ENCODE data around the gene MYBPC3.

Gene MYBPC3

DNA sequence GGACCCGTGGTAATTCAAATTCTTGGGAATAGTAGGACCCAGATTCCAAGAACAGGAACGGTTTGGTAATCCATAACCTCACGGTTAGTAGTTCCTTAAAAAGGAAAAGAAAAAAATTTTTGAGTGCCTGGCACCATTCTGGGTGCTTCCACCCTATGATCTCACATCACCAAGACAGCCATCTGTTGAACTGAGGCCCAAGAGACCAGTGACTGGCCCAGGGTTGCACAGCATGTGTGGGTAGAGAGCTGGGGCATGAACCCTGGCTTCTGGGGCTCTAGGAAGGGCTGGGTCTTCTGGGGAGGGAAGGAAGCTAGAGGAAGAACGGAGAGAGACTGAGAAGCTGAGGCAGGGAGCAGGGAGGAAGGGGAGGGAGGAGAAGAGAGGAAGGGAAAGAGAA, 30.6 kb upstream of the MYBPC3 start:
- DNase-seq, result no peak

DNA sequence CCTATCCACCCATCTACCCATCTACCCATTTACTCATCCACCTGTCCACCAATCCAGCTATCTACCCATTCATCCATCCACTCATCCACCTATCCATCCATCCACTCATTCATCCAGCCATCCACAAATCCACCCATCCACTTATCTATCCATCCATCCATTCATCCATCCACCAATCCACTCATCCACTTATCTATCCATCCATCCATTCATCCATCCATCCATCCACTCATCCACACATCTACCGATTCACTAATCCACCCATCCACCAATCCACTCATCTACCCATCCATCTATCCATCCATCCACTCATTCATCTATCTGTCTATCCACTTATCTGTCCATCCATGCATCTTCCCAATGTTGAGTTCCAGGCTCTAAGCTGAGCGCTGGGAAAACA, 27.6 kb upstream of the MYBPC3 start:
- DNase-seq, result no peak

DNA sequence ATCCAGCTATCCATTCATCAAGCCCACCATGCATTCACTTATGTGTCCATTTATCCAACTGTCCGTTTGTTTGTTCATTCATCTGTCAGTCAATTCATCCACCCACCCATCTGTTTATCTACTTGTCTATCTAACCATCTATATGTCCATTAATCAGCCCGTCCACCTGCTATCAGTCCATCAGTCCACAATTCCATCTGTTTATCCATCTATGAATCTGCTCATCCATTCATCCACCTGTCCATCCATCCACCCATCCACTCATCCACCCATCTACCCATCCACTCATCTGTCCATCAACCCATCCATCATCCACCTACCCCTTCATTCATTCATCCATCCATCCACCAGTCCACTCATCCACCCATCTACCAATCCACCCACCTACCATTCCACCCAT, 26.8 kb upstream of the MYBPC3 start:
- DNase-seq, result no peak

DNA sequence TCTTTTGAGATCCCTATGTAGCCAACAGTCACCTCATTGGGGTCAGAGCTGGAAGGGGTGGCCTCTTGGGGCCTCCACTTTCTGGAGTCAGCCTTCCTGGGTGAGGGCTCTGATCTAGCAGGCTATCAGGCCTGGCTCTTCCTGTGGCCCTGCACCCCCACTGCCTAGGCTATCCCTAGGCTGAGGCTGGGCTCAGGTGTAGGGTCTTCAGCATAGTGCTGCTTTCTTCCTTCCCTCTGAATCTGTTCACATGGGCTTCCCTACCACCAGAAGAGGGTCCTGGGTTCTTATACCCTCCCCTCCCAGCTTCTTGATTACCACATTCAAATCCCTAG, 26.3 kb upstream of the MYBPC3 start:
- no peak for DNase-seq

- no peak for DNase-seq
Observed at GRCh38 chr11:47378010-47378835, 25.7 kb upstream of the MYBPC3 start, which contains the start of gene SPI1. TSS of gene SPI1 (minus strand) at chr11:47378547. CDS start at chr11:47378353, 194 bp downstream.

DNA sequence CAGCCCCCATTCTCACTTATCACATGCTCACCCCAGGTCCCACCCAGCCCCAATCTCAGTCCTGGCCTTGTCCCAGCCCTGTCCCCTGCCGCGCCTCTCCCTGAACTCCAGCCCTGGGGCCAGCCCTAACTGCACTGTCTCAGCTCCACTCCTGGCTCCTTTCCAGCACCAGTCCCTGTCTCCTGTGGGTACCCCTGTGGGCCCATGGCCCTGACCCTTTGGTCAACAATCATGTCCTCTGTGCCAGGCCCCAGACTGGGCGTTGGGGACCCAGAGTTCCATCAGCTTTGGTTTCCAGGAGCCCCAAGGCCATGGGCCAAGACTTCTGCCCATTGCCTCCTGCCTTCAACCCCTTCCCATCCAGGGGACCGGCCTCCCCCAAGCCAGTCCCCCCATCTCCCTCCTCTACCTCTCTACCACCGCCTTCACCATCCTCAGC, 25.1 kb upstream of the MYBPC3 start:
- no peak for DNase-seq

DNA sequence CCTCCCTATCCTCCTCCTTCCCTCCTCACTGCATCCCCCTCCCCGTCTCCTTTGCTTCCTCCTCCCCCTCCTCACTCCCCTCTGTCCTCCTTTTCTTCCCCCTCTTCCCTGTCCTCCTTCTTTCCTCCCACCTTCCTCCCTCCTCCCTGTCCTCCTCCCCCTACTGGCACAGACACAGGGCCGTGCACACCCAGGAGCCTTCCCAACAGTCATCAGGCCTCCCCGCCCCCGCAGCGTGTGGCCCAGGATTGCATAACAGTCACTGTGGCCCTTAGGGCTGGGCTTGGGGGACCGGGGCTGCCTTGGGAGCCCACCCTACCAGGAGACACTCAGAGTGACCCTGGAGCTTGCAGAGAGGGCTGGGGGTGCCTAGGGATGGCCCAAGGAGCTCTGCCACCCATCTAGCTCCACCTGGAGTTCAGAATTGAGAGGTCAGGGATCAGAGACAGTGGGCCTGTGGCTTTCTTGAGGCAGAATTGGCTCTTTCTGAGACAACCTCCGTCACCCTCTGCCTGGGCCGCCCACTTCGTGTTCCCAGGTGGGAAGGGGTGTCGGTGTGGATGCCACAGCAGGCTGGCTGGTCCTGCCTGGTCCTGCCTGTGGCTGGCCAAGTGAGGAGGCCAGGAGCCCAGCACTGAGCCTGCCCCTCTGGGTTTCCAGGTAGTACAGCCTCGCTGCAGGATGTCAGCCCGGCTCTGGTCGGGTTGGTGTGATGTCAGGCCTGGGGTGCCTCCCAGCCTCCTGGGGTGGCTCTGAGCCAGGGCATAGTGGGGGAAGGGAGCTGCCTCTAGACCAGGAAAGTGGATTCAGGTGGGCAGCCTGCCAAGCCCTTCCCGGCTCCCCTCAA, 24.2 kb upstream of the MYBPC3 start:
- DNase-seq, result no peak

GRCh38 chr11:47376107-47376524, 23.6 kb upstream of the MYBPC3 start:
- DNase-seq, result no peak

DNA sequence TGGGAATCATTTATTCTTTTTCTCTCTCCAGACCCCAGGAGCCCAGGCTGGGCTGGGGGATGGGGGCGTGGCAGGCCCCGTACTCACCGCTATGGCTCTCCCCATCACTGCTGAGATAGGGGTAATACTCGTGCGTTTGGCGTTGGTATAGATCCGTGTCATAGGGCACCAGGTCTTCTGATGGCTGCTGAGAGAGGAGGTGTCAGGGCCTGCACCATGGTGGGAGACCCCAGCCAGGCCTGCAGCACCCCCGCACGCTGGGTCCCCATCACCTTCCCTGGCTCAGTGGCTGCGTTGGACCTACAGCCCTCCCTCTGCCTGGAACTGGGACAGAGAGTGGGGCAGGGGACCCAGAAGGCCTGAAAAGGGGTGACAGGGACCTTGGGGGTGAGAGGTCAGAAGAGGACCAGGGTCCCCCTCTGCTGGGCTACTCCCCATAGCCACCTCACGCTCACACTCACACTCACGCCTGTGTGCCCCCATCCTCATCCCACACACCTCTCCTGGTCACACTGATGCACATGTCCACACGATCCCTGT, 23.1 kb upstream of the MYBPC3 start:
- no peak for DNase-seq

GRCh38 chr11:47375020-47375419, 22.5 kb upstream of the MYBPC3 start:
- no peak for DNase-seq

DNA sequence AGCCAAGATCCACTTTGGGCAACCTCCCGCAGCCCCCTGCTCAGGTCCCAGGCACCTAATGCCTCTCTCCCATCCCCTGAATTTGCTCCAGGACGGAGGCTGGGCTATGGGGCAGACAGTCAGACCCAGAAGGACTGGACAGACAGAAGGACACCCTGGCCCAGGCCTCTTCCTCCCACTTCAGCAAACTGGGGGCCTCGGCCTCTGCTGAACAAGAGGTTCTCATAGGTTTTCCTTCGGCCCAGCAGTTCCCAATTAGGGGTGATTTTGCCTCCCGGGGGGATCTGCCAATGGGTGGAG, 22.2 kb upstream of the MYBPC3 start:
- no peak for DNase-seq

DNA sequence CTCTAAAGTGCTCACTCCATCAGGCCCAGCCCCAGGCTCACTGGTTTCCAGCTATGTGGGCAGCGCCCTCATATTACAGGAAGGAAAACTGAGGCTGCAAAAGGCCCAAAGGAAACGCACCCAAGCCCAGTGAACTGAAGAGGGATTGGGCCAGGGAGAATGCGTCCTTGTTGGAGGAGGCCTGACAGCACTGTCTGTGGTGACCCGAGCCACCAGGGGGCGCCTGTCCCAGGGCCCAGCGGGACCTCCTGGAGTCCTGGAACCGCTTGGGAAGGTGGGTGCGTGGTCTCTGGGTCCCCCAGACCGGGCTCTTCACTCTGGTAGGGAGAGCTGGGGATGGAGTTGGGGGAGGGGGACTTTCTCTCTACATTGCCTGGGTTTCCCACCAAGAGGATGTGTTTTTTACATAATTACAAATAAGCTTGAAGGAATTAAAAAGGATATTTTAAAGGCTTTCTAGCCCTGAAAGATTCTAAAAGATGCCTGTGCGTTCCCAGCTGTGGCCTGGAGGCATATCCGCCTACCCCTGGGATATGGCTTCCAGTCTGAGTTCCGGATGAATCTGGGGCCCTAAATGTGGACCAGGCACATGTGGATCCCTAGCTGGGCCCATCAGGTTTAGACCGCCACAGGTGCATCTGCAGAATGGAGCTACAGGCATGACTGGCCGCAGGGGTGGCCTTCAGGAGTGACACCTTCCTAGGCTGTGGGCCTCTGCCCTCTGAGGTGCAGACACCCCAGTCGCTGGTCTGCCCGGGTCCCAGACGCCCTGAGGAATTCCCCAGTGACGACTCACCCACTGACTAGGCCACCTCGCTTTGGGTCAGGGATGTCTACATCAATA, 21.6 kb upstream of the MYBPC3 start:
- peak; percentile 91 for DNase-seq

DNA sequence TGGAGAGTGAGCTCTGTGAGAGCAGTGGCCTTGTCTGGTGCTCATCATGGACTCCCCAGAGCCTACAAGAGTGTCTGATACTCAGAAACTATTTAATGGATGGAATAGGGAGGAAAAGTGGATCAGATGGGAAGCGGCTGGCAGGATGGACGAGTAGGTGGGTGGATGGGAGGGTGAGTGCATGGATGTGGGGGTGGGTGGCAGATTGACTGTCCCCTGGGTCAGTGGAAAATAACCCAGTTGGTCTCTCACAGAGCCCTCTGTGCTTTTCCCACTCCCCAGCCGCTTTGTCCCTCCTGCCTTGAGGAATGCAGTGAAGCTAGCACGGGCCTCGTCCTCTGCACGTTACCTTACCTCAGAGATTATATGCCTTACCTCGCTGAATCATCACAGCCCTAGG, 19.9 kb upstream of the MYBPC3 start:
- no peak for DNase-seq

DNA sequence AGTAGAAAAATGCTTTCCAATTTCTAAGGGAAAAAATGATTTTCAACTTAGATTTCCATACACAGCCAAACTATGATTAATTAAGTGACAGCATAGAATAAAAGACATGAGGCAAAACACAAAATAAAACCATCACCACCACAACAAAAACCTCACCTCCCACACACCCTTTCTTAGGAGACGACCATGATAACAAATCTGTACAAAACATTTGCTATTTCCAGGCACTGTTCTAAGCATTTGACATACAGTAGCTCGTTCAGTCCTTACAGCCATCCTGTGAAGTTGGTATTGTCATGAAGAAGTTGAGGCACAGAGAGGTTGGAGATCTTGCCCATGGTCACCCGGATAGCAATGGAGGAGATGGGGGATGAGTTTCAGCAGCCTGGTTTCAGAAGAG, 17.2 kb upstream of the MYBPC3 start:
- DNase-seq, result no peak

- no peak for DNase-seq
Observed at GRCh38 chr11:47366020-47366490, 13.6 kb upstream of the MYBPC3 start.

- DNase-seq, result no peak
Observed at GRCh38 chr11:47361419-47361818, 8.9 kb upstream of the MYBPC3 start.

- no peak for DNase-seq
Observed at GRCh38 chr11:47360341-47360740, 7.8 kb upstream of the MYBPC3 start.

DNA sequence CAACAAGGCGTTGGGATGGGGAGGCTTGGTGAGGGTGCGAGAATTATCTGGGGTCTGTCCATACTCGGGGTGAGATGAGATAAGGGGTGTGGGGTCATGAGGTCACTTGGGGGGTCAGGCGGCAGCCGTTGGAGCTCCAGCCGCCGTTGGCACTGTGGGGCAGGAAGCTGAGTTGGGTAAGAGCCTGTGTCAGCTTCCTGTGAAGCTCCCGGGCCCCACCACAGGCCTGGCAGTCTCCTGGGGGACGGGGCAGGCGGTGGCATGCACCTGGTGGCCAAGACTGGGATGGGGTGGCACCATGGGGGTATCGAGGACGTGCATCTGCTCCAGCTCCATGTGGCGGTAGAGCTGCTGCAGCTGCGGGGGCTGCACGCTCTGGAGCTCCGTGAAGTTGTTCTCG, 7.1 kb upstream of the MYBPC3 start:
- no peak for DNase-seq

DNA sequence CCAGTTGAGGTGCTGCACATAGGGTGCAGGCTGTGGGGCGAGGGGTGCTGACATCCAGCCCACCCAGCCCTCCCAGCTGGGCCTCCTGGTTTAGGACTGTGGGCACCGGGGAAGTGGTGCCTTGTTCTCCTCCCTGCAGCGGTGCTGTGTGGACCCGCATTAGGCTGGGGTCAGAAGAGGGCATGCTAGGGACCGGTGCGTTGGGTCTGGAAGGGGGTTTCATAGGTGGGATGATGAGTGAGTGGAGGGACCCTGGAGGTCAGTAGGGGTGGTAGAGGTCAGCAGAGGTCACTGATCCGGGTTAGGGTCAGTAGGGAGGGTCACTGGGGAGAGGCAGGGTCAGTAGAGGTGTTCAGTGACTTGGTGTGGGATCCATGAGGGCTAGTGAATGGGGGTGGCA, 6.7 kb upstream of the MYBPC3 start:
- no peak for DNase-seq

GRCh38 chr11:47358731-47359051, 6.2 kb upstream of the MYBPC3 start:
- DNase-seq, result no peak

DNA sequence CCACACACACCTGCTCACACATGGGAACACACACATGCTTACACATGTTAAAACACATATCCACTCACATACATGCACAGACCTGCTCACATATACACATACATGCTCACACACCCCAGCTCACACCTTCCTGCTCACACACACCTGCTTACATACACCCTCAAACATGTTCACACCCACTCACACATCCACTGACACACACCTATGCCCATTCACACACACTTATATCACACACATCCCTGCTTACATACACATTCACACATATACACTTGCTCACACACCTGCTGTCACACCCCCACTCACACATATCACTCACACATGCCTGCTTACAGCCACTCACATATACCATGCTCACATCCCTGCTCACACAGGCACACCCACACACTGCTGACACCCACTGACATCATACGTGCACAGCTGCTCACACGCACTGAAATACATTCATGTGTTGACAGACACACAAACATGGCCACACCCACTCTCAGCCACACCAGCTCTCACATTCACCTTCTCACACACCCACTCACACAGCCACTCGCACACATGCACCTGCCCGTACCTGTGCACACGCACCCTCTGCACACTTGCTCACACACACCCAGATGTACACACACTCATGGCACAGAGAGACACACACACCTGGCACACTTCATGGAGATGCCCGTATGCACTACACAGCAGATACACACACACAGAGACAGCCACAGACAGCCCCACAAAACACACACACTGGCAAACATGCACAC, 5.7 kb upstream of the MYBPC3 start:
- DNase-seq, result no peak

GRCh38 chr11:47356998-47357329, 4.5 kb upstream of the MYBPC3 start:
- no peak for DNase-seq

Data from stimulated activated CD4-positive, alpha-beta T cell treated with anti-CD3 and anti-CD28 coated beads, Interleukin-2, amount 100 ng/mL, for 24 hours (primary cell).